CD4-positive, alpha-beta memory T cell (primary cell): ENCODE data around the gene GARIN3. TPM values are rescaled to one million over a fixed set of nuclear protein-coding genes. Genes with fewer than 3 reads are reported as not detected.

Experiments
- CTCF ChIA-PET: fragments of 350-600 bp; sonication (Branson Sonifier 250); formaldehyde crosslinking; loops from one replicate; lab custom pipeline; 2021; ENCODE audit warnings: inconsistent platforms; ENCODE audit not compliant: partially characterized antibody; lab: Charles Lee
- POLR2A ChIA-PET: fragments of 350-600 bp; sonication (Branson Sonifier 250); formaldehyde crosslinking; loops from one replicate; lab custom pipeline; 2021; ENCODE audit not compliant: partially characterized antibody; lab: Charles Lee
- DNase-seq, 5 donors: peaks; one replicate each; pipeline versions ENCODE4 v3.0.0 to v3.0.0-alpha.2; 2020 to 2022; ENCODE audit warnings: mixed read lengths in 1 of 5
- H3K27ac ChIP-seq: one replicate; pipeline ENCODE4 v1.7.0; 2013; ENCODE audit warnings: low read depth, low read length
- H3K27me3 ChIP-seq: 2 replicates; pipeline ENCODE4 v1.7.0; 2013; ENCODE audit warnings: mild to moderate bottlenecking, low read length, moderate library complexity; ENCODE audit not compliant: insufficient read depth
- H3K36me3 ChIP-seq: 2 replicates; pipeline ENCODE4 v1.7.0; 2013; ENCODE audit warnings: mild to moderate bottlenecking, low read length, moderate library complexity; ENCODE audit not compliant: insufficient read depth
- H3K4me1 ChIP-seq: 2 replicates; pipeline ENCODE4 v1.7.0; 2013; ENCODE audit warnings: mild to moderate bottlenecking, low read length, moderate library complexity; ENCODE audit not compliant: insufficient read depth
- H3K4me3 ChIP-seq, 2 donors: one replicate each; pipeline ENCODE4 v1.7.0; 2013; ENCODE audit warnings: low read length in 2 of 2, mild to moderate bottlenecking in 1 of 2
- H3K9me3 ChIP-seq, 2 donors: one replicate each; pipeline ENCODE4 v1.7.0; 2013; ENCODE audit warnings: low read length in 2 of 2, control low read depth in 1 of 2; ENCODE audit not compliant: control insufficient read depth in 1 of 2
- H3K27ac Mint-ChIP-seq, 7 donors: one replicate each; pipeline ENCODE4 v1.8.0; 2020 to 2021; ENCODE audit warnings: mixed read lengths in 7 of 7, mild to moderate bottlenecking in 6 of 7, inconsistent platforms in 3 of 7, moderate library complexity in 3 of 7
- H3K27me3 Mint-ChIP-seq, 2 donors: one replicate each; pipeline ENCODE4 v1.8.0; 2020 to 2021; ENCODE audit warnings: mixed read lengths in 2 of 2
- H3K36me3 Mint-ChIP-seq, 2 donors: one replicate each; pipeline ENCODE4 v1.8.0; 2020 to 2021; ENCODE audit warnings: mixed read lengths in 2 of 2, inconsistent platforms in 1 of 2, mild to moderate bottlenecking in 1 of 2
- H3K4me1 Mint-ChIP-seq, 4 donors: one replicate each; pipeline ENCODE4 v1.8.0; 2020 to 2021; ENCODE audit warnings: mixed read lengths in 4 of 4, mild to moderate bottlenecking in 1 of 4
- H3K4me3 Mint-ChIP-seq, 8 donors: one replicate each; pipeline ENCODE4 v1.8.0; 2020 to 2021; ENCODE audit warnings: mixed read lengths in 8 of 8, mild to moderate bottlenecking in 7 of 8, moderate library complexity in 6 of 8, inconsistent platforms in 3 of 8
- H3K9me3 Mint-ChIP-seq, 8 donors: one replicate each; pipeline ENCODE4 v1.8.0; 2020 to 2021; ENCODE audit warnings: mixed read lengths in 8 of 8, mild to moderate bottlenecking in 5 of 8, inconsistent platforms in 3 of 8, moderate library complexity in 1 of 8
- intact Hi-C: fragments of 100-400 bp; cut with micrococcal nuclease; formaldehyde crosslinking; loops from one replicate; pipeline ENCODE4 v1.15.1; 2023
- polyA plus RNA-seq, 2 donors: library from polyadenylated mRNA; unstranded; fragments of 300-500 nt; fragmentation: Illumina TruSeq; gene quantifications; one replicate each; pipeline ENCODE4 v1.2.3, GENCODE V29; 2021
- total RNA-seq, 2 experiments: library from RNA; stranded (reverse); gene quantifications; one replicate each; pipeline ENCODE4 v1.2.3, GENCODE V29; 2021

The GARIN3 gene
- not detected for total RNA-seq
- not detected for polyA plus RNA-seq

- Histone ChIP-seq H3K27ac (peak within 1 kb of the TSS; percentile 56), H3K4me1 (peaks cover 40% of the 10 kb centered on the region), H3K9me3 (no peaks in the 10 kb centered on the region), H3K36me3 (no peaks in the 10 kb centered on the region), H3K4me3 (peak within 1 kb of the TSS in 1 of 2 donors; percentile 12), H3K27me3 (no peaks in the 10 kb centered on the region)
- DNase-seq: no peak
- Mint-ChIP-seq H3K9me3 (peaks cover 0 to 11% (median 4%) of the 10 kb centered on the region in 8 donors), H3K36me3 (no peaks in the 10 kb centered on the region), H3K4me3 (peak within 1 kb of the TSS; percentile 4 to 85 (median 64)), H3K27me3 (no peaks in the 10 kb centered on the region), H3K27ac (peak within 1 kb of the TSS; percentile 71 to 95 (median 84)), H3K4me1 (peaks cover 38 to 85% (median 56%) of the 10 kb centered on the region in 4 donors)
- CTCF ChIA-PET: interaction anchor here (0.7 to 2.5 kb wide), 12 partner anchors 9 to 162 kb away, joined by 3 to 15 read pairs (median 4); no protein-coding TSS in a partner anchor
- POLR2A ChIA-PET: interaction anchor here (0.8 to 11.1 kb wide), 16 partner anchors 9 to 375 kb away, joined by 3 to 171 read pairs (median 6); partner anchors contain the start of genes ITK and MED7
- intact Hi-C loops: no loop called here
Measured at GRCh38 chr5:157166214-157167213, at the start of gene GARIN3. Gene GARIN3 (minus strand): TSS chr5:157166264. CDS start chr5:157166168, 96 bp downstream.

DNA sequence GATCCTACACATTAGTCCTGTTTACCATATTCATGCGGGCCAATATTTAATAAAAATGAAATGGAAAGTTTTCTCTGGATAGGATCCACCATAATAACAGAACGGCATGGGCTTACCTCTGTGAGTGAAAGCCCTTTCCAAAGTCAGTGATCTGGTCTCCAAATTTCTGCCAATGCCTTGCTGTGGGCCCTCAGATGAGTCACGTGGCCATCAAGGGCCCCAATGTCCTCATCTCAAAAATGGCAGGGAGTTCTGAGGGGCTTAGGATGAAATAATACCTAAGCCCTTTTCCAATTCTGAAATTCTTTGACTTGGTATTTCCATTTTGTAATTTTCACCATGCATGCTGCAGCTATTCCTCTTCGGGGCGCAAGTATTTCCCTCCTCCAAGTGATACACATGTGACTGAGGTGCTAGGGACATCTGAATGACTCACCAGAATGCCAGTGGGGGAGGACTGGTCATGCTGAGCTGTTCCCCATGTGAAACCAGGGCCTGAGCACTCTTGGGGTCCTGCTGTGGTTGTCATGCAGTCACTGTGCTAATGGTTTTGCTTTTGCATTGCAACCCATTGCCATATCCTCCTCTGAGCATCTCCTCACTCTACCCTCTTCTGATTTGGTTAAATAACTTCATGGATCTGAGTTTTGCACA, 49.6 kb upstream of the GARIN3 start:
- H3K4me3 ChIP-seq: peak overlapping the region in 1 of 2 donors; percentile 16
- Mint-ChIP-seq H3K27me3 (no peaks in the 10 kb centered on the region), H3K36me3 (peaks cover 93% of the 10 kb centered on the region in 2 donors), H3K4me3 (peak overlapping the region; percentile 66 to 85 (median 78)), H3K27ac (peak overlapping the region; percentile 84 to 96 (median 93)), H3K4me1 (peaks cover 79 to 100% (median 92%) of the 10 kb centered on the region in 4 donors), H3K9me3 (no peaks in the 10 kb centered on the region)
- CTCF ChIA-PET: interaction anchor here (1.1 to 6.9 kb wide), 6 partner anchors 15 to 113 kb away, joined by 3 to 35 read pairs (median 4); no protein-coding TSS in a partner anchor
- intact Hi-C loops: loop anchor here (1.0 to 5.0 kb wide), 3 partner anchors 11 to 37 kb away; no protein-coding TSS in a partner anchor
- peak overlapping the region; percentile 61 for H3K27ac ChIP-seq
- POLR2A ChIA-PET: interaction anchor here (1.0 to 27.5 kb wide), 17 partner anchors 11 to 73 kb away, joined by 3 to 1020 read pairs (median 9); partner anchors contain the start of genes GARIN3, ITK and MED7
- peak in 1 of 5 donors; percentile 49 for DNase-seq
- no peaks in the 10 kb centered on the region for H3K9me3 ChIP-seq
- no peaks in the 10 kb centered on the region for H3K27me3 ChIP-seq
- peaks cover 100% of the 10 kb centered on the region for H3K4me1 ChIP-seq
- H3K36me3 ChIP-seq: peaks cover 83% of the 10 kb centered on the region

- Histone ChIP-seq H3K27me3 (no peaks in the 10 kb centered on the region), H3K4me3 (peak overlapping the region; percentile 14 to 16), H3K9me3 (no peaks in the 10 kb centered on the region), H3K36me3 (peaks cover 81% of the 10 kb centered on the region), H3K27ac (peak overlapping the region; percentile 61), H3K4me1 (peaks cover 98% of the 10 kb centered on the region)
- CTCF ChIA-PET: interaction anchor here (1.1 to 6.9 kb wide), 6 partner anchors 15 to 113 kb away, joined by 3 to 35 read pairs (median 4); no protein-coding TSS in a partner anchor
- Mint-ChIP-seq H3K4me3 (peak overlapping the region; percentile 66 to 85 (median 78)), H3K36me3 (peaks cover 91% of the 10 kb centered on the region in 2 donors), H3K27me3 (no peaks in the 10 kb centered on the region), H3K4me1 (peaks cover 80 to 99% (median 91%) of the 10 kb centered on the region in 4 donors), H3K9me3 (no peaks in the 10 kb centered on the region), H3K27ac (peak overlapping the region; percentile 84 to 96 (median 93))
- POLR2A ChIA-PET: interaction anchor here (1.0 to 27.5 kb wide), 15 partner anchors 11 to 72 kb away, joined by 3 to 1020 read pairs (median 9); partner anchors contain the start of genes ITK and MED7
- peak; percentile 53 to 70 (median 62) for DNase-seq
- intact Hi-C loops: loop anchor here (1.0 to 5.0 kb wide), 3 partner anchors 11 to 37 kb away; no protein-coding TSS in a partner anchor
Measured at GRCh38 chr5:157214861-157215513, 48.9 kb upstream of the GARIN3 start.

- Histone ChIP-seq H3K27me3 (no peaks in the 10 kb centered on the region), H3K9me3 (no peaks in the 10 kb centered on the region), H3K4me3 (peak overlapping the region in 1 of 2 donors; percentile 14), H3K36me3 (peaks cover 81% of the 10 kb centered on the region), H3K4me1 (peaks cover 98% of the 10 kb centered on the region), H3K27ac (peak overlapping the region; percentile 61)
- Mint-ChIP-seq H3K9me3 (no peaks in the 10 kb centered on the region), H3K27me3 (no peaks in the 10 kb centered on the region), H3K4me1 (peaks cover 74 to 99% (median 87%) of the 10 kb centered on the region in 4 donors), H3K36me3 (peaks cover 89 to 90% of the 10 kb centered on the region in 2 donors), H3K27ac (peak overlapping the region in 6 of 7 donors; percentile 87 to 96 (median 94)), H3K4me3 (peak overlapping the region in 7 of 8 donors; percentile 2 to 83 (median 72))
- DNase-seq: no peak
- POLR2A ChIA-PET: interaction anchor here (0.9 to 27.5 kb wide), 8 partner anchors 10 to 71 kb away, joined by 3 to 1020 read pairs (median 9); partner anchors contain the start of genes ITK and MED7
- intact Hi-C loops: loop anchor here (2.0 kb wide), 1 partner anchor 24 kb away; no protein-coding TSS in a partner anchor
- CTCF ChIA-PET: interaction anchor here (1.3 to 6.9 kb wide), 3 partner anchors 16 to 66 kb away, joined by 4 to 35 read pairs (median 33); no protein-coding TSS in a partner anchor
Measured at GRCh38 chr5:157214415-157214814, 48.4 kb upstream of the GARIN3 start.

GRCh38 chr5:157213527-157214243, 47.6 kb upstream of the GARIN3 start:
- H3K27ac Mint-ChIP-seq: peak overlapping the region; percentile 54 to 95 (median 87)
- peak overlapping the region; percentile 61 for H3K27ac ChIP-seq
- DNase-seq: peak in 1 of 5 donors; percentile 41

More at GRCh38 chr5:157213527-157214243, 47.6 kb upstream of the GARIN3 start:
- H3K36me3 Mint-ChIP-seq: peaks cover 89 to 91% of the 10 kb centered on the region in 2 donors
- H3K9me3 ChIP-seq: no peaks in the 10 kb centered on the region
- CTCF ChIA-PET: interaction anchor here (5.1 to 6.9 kb wide), 2 partner anchors 26 to 65 kb away, joined by 33 to 35 read pairs; no protein-coding TSS in a partner anchor
- intact Hi-C loops: loop anchor here (1.0 to 2.0 kb wide), 2 partner anchors 8 to 23 kb away; no protein-coding TSS in a partner anchor
- H3K4me3 ChIP-seq: no peak overlapping the region
- no peaks in the 10 kb centered on the region for H3K9me3 Mint-ChIP-seq
- H3K27me3 Mint-ChIP-seq: no peaks in the 10 kb centered on the region
- peaks cover 85% of the 10 kb centered on the region for H3K36me3 ChIP-seq
- H3K27me3 ChIP-seq: no peaks in the 10 kb centered on the region
- peaks cover 98% of the 10 kb centered on the region for H3K4me1 ChIP-seq
- peaks cover 72 to 100% (median 87%) of the 10 kb centered on the region in 4 donors for H3K4me1 Mint-ChIP-seq
- H3K4me3 Mint-ChIP-seq: peak overlapping the region in 7 of 8 donors; percentile 14 to 83 (median 55)
- POLR2A ChIA-PET: interaction anchor here (0.9 to 27.5 kb wide), 9 partner anchors 10 to 70 kb away, joined by 3 to 1020 read pairs (median 8); partner anchors contain the start of genes ITK and MED7
